HG03457 (cell line): ENCODE data around the gene CD79B.
"Not testable (repeated sequence)": the region's sequence is repeated elsewhere in the genome, so short reads cannot be mapped to it uniquely, and the experiment has no call there.

ENCODE experiments used
- ATAC-seq: cut with Tn5 transposase; IDR thresholded peaks from one replicate; pipeline ENCODE4 v1.9.1; 2021; ENCODE audit warnings: moderate number of reproducible peaks; ENCODE audit not compliant: unreplicated experiment

CD79B gene

GRCh38 chr17:63881935-63882601, 50.1 kb downstream of the CD79B start, which contains the start of gene GH2:
Gene GH2, minus strand, starts transcription at chr17:63881944. Its CDS starts 143 bp downstream, at chr17:63881801.
- no peak for ATAC-seq

DNA sequence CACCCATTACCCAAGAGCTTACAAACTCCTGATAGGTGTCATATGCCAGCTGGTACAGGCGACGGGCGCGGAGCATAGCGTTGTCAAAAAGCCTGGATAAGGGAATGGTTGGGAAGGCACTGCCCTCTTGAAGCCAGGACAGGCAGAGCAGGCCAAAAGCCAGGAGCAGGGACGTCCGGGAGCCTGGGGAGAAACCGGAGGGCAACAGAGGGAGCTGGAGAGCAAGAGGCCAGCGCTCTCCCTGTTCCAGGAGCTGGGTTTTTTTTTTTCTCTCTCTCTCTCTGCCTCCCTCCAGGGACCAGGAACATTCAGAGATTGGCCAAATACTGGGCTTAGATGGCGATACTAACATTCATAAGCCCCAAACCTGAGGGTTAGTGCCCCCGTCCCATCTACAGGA, 50.8 kb downstream of the CD79B start:
- not testable (repeated sequence) for ATAC-seq

GRCh38 chr17:63880706-63881105, 51.4 kb downstream of the CD79B start:
- ATAC-seq, result no peak
